Kidney epithelial cell (primary cell): Measurements from ENCODE around the gene FSTL4. TPM values are rescaled to one million over a fixed set of nuclear protein-coding genes. Genes with fewer than 3 reads are reported as not detected.

Experiments used
- DNase-seq: peaks from one replicate; pipeline ENCODE4 v3.0.0-alpha.2; 2010; ENCODE audit warnings: low read depth
- H3K27me3 ChIP-seq: 2 replicates; pipeline ENCODE4 v1.6.0; 2011; ENCODE audit warnings: low read length; ENCODE audit not compliant: control insufficient read depth, insufficient read depth
- H3K36me3 ChIP-seq: 2 replicates; pipeline ENCODE4 v1.5.1; 2011; ENCODE audit warnings: low read length; ENCODE audit not compliant: control insufficient read depth, insufficient read depth
- H3K4me3 ChIP-seq: 2 replicates; pipeline ENCODE4 v1.5.1; 2011; ENCODE audit warnings: low read depth, mild to moderate bottlenecking, control low read depth, low read length
- total RNA-seq: library from RNA; depleted of rRNA; stranded (reverse); fragments of >200 nt; gene quantifications from 2 replicates; pipeline ENCODE4 v1.2.3, GENCODE V29; 2015
- TF ChIP-seq, protein P1 (sequence below): IDR thresholded peaks from 2 replicates; pipeline ENCODE4 v1.5.1; 2011; ENCODE audit warnings: mild to moderate bottlenecking, moderate library complexity, low read length, control low read depth, inconsistent platforms; ENCODE audit not compliant: insufficient read depth, poor library complexity, severe bottlenecking

The FSTL4 gene
- total RNA-seq, 1 donor from 2014 or later = not detected

DNA sequence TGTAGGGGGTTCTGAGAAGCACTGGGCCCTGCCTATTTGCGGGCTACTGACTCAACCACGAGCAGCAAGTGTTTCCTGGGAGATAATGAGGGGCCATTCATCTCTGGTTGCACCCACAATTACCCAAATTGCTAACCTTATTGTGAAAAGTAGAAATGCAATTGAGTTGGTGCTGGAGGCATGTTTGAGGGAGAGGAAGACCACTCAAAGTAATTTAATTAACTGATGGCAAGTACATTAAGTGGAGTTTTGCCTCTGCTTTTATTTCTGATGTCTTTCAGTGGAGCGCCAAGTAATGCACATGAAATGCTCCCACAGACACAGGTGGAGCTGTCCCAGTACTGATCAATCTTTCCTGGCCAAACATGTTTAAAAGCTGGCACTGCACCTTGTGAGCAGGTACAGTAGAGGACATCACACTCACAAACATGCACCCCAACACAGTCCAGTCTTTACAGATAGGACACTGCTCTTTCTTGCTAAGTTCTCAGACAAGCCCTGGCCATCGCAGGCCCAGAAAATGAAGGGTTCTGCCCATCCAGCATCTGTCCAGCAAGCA is 365.1 kb downstream of the FSTL4 start:
- no peaks in the 10 kb centered on the region for H3K36me3 ChIP-seq

DNA sequence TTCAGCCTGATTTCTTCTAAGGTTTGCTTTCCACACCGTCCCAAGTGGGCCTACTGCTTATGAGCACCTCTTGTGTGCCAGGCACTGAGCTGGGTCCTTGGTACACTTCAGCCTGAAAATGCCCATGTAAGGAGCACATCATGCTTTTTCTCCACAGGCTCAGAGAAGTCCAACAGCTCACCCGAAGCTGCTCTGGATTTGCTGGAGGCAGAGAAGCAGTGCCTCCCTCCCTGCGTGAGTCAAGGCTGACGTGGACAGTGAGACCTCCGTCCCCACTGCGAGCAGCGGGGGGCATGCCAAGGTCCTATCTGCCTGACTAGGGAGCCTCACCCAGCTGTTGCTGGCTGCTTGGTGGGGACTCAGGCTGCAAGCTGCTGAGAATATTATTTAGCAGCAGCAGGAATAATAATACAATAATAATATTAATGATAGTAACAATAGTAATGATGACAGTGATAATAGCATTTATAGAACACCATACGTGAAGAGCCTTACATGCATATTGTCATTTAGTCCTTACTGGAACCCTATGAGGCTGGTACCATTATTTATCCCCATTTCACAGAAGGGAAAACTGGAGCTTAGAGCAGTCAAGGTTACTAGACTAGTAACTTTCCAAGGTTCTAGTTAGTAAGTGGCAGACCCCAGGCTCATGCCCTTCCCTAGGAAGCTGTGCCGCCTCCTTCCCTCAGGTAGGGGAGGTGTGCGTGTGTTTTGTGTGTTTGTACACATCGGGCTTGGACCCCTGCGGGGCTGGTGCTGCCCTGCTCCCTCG is 365.8 kb downstream of the FSTL4 start:
- no peak for DNase-seq
- TF ChIP-seq, protein P1, sequence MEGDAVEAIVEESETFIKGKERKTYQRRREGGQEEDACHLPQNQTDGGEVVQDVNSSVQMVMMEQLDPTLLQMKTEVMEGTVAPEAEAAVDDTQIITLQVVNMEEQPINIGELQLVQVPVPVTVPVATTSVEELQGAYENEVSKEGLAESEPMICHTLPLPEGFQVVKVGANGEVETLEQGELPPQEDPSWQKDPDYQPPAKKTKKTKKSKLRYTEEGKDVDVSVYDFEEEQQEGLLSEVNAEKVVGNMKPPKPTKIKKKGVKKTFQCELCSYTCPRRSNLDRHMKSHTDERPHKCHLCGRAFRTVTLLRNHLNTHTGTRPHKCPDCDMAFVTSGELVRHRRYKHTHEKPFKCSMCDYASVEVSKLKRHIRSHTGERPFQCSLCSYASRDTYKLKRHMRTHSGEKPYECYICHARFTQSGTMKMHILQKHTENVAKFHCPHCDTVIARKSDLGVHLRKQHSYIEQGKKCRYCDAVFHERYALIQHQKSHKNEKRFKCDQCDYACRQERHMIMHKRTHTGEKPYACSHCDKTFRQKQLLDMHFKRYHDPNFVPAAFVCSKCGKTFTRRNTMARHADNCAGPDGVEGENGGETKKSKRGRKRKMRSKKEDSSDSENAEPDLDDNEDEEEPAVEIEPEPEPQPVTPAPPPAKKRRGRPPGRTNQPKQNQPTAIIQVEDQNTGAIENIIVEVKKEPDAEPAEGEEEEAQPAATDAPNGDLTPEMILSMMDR = no peak
- H3K36me3 ChIP-seq = no peaks in the 10 kb centered on the region
- no peak overlapping the region for H3K4me3 ChIP-seq
- H3K27me3 ChIP-seq = no peaks in the 10 kb centered on the region

More for the DNA sequence above, 365.1 kb downstream of the FSTL4 start:
- Histone ChIP-seq H3K27me3 (no peaks in the 10 kb centered on the region), H3K4me3 (no peak overlapping the region)
- TF ChIP-seq, protein P1 = no peak
- DNase-seq = no peak

DNA sequence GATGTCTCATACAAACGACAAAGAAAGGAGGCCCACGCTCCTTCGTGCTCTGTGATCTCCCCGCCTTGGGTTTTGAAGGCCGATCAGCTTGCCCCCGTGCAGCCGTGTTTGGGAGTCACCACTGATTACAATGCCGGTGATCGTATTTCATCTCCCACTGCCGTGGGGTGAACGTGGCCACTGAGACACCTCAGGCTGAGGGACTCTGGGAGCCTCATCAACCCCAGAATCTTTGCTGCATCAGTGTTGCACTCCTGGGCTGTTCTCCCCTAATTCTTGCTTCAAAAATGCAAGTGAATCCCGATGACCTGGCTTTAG is 366.3 kb downstream of the FSTL4 start:
- Histone ChIP-seq H3K27me3 (no peaks in the 10 kb centered on the region), H3K36me3 (no peaks in the 10 kb centered on the region), H3K4me3 (no peak overlapping the region)
- TF ChIP-seq, protein P1 = no peak
- no peak for DNase-seq

DNA sequence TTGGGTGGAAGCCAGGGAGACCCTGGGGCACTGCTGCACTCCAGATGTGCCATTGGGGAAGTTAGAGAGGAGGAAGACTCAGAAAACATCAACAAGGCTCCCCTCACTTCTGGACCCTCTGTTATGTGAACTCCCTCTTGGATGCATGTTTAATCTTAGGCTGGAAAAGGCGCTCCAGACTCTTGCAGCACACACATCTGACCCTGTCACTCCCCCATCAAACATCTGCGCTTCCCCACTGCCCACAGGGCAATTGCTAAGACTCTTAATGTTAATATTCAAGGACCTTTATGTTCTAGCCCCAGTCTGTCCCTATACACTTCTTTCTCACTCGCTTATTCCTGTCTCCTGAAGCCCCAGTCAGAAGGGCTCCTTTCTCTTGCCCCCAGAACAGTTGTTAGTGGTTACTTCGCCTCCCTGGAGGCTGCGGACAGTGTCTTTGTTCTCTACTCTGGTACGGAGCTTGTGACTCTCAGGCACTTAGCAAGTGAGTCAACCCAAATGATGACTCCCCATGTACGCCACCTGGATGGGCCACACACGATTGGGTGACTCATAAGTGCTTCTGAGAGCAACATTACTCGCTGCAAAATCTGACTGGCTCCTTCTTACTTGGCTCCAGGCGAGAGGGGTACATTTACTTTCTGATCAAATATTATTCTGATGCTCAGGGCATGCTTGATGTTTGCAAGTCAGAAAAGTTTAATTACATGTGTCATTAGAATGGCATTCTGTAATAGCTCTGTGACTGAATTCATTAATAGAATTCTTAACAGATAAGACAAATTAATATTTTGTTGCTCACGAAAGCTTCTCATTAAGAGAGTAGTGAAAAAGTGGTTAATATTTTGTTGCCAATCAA is 366.9 kb downstream of the FSTL4 start:
- DNase-seq = peak; percentile 97
- Histone ChIP-seq H3K27me3 (no peaks in the 10 kb centered on the region), H3K36me3 (no peaks in the 10 kb centered on the region), H3K4me3 (no peak overlapping the region)
- TF ChIP-seq, protein P1 = no peak

DNA sequence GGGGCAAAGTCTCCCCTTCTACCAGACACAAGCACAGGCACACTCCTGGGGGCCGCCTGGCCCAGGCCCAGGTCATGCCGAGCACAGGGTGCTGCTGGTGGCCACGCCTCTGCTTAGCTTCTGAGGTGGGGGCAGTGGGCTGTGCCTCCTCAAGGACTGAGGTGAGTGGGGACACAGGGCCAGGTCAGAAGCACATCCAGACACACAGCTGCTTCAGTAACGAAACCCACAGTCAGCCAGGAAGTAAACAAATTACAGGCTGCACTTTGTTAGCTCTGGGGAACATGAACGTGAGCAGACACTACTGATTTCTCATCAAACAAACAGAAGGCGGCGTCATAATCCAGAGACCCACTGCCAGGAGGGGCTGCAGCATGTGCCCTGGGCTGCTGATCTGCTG is 368.1 kb downstream of the FSTL4 start:
- no peak for DNase-seq
- TF ChIP-seq, protein P1 = no peak
- no peak overlapping the region for H3K4me3 ChIP-seq
- H3K27me3 ChIP-seq = no peaks in the 10 kb centered on the region
- no peaks in the 10 kb centered on the region for H3K36me3 ChIP-seq
